ENCODE data around the gene IFT81. TPM values are rescaled to one million over a fixed set of nuclear protein-coding genes. Genes with fewer than 3 reads are reported as not detected.

Gene IFT81
- total RNA-seq, 2 donors from 2014 or later: 15.0 to 19.2 TPM

DNA sequence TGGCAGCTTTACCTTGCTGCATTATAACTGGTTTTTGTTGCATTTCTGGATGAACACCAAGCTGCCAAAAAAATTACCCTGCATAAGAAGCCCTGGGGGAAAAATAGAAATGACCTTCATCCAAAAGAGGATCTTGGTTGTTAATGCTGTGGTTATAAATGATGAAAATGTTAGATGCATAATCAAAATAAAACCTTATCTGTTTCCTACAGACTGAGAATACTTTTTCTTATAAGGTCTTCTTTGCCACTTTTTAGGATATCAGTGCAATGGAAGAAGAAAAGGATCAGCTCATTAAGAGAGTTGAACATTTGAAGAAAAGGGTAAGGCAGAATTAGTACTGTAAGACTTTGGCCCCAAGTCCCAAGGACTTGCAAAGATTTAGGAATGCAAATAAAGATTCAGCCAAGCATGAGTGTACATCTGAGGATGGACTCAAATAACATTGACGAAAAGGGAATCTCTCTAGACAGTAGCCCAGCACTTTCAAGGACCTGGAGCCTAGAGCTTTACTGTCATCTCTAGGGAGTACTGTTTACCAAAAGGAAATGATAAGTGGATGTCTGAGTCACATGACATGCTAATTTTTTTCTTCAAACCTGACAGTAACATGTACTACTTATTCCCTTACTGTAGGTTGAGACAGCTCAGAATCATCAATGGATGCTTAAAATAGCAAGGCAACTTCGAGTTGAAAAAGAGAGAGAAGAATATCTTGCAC, 10.7 kb downstream of the IFT81 start:
- no peak for DNase-seq (ENCODE audit: low spot score)
- intact Hi-C loops (cut with DNase I): loop anchor here in 1 of 2 donors (10.0 kb wide), 1 partner anchor 200 kb away; no protein-coding TSS in a partner anchor

DNA sequence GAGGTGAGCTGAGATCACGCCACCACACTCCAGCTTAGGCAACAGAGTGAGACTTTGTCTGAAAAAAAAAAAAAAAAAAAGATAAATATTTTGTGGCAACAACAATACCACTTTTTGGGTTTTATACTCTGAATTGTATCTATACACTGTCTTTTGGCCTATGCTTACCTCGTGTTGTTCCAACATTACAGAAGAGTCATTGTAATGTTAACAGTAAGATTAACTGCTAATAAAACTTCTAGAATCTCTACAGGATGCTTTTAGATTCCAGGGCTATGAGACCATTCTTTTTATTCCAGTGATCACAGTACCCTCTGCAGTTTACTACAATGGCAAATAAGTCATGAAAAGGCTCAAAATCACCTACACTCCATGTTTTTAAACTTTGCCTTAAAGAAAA, 11.6 kb downstream of the IFT81 start:
- no peak for DNase-seq (ENCODE audit: low spot score)
- intact Hi-C loops (cut with DNase I): loop anchor here in 1 of 2 donors (10.0 kb wide), 1 partner anchor 199 kb away; no protein-coding TSS in a partner anchor

DNA sequence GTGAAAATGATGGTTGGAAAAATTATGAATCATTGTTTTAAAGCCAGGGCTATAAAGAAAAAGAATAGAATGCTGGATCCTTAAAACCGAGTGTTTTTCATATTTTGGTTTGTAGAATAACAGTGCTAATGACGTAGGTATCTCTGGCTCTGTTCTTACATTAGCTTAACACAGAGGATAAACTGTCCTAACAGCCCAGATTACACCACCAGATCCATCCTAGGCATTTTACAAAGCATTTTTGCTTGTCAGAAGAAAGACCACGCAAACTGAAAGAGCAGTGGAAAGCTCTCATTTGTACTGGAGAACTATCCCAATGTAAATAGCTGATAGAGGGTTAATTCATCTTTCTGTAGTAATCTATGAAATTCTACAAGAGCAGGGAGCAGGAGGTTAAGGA, 13.6 kb downstream of the IFT81 start:
- intact Hi-C loops (cut with DNase I): loop anchor here in 1 of 2 donors (10.0 kb wide), 1 partner anchor 197 kb away; no protein-coding TSS in a partner anchor
- DNase-seq (ENCODE audit: low spot score): no peak

DNA sequence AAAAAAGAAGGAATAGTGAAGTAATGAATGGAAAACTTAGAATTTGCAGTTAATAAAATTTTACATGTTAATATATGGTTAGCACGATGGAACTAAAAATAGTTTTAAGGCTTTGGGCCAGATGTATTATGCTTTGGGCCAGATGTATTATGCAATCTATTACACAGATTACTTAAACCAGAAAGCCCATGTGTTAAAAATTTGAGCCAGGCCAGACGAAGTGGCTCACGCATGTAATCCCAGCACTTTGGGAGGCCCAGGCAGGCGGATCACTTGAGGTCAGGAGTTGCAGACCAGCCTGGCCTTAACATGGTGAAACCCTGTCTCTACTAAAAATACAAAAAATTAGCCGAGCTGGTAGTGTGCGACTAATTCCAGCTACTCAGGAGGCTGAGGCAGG, 17.2 kb downstream of the IFT81 start:
- DNase-seq (ENCODE audit: low spot score): peak; percentile 84
- intact Hi-C loops (cut with DNase I): no loop called here

DNA sequence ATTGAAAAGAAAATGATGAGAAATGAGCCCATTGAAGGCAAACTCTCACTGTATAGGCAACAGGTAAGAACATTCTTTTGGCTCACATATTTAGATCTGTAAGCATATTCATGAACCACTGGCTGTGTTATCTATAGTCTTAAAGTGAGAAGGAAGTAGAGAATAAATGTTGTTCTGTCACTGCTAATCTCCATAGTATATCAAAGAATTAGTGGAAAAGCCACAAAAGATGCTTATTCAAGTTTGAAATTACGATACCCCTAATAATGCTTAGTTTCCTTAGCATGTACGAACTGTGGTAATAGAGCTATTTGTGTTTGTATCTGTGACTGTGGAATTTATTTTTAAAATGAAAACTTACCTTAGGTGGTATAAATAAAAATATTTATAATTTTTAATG, 22.8 kb downstream of the IFT81 start:
- no peak for DNase-seq (ENCODE audit: low spot score)
- intact Hi-C loops (cut with DNase I): no loop called here

DNA sequence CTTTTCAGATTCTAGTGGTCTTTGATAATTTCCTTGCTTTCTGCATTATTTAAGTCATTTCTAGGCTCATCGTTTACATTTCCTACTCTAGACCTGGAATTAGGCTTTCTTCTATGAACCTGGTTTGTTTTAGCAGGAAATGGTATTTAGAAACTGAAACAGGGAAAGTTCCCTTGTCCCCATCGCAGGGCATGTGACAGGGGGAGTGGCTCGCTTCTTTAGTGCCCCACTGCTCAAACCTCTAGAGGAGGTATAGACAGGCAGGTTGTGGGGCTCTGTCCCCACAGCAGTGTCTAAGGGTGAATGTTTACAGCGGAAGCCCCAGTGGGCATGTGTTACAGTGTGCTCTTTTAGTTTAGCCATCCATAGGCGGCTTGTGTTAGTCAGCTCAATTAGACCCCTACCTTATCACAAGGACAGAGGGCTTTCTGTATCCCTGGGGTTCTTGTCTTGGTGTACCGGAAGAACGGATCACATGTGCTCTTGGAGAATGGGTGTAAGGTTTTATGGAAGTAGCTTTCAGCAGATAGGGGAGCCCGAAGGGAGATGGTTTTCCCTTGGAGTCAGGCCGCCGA, 25.0 kb downstream of the IFT81 start:
- DNase-seq (ENCODE audit: low spot score): no peak
- intact Hi-C loops (cut with DNase I): no loop called here

DNA sequence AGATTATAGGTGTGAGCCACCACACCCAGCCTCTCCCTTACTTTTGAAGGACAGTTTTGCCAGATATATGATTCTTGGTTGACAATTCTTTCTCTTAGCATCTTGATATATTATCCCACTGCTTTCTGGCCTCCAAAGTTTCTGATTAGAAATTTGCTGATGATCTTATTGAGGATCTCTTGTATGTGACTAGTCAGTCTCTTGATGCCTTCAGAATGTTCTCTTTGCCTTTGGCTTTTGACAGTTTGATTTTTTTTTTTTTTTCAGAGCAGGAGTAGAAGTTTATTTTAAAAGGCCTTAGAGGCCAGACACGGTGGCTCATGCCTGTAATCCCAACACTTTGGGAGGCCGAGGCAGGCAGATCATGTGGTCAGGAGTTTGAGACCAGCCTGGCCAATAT, 32.6 kb downstream of the IFT81 start:
- no peak for DNase-seq (ENCODE audit: low spot score)
- intact Hi-C loops (cut with DNase I): no loop called here

DNA sequence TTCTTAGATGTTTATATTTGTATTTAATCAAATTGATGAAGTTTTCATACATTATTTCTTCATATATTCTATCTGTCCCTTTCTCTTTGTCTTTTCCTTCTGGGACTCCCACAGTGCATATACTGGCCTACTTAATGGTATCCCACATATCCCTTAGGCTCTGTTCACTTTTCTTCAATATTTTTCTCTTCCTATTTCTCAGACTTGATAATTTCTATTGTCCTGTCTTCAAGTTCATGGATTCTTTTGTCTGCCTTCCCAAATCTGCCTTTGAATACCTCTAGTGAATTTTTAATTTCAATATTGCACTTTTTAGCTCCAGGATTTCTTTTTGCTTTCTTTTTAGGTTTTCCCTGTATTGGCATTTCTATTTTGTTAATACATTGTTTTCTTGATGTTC, 33.4 kb downstream of the IFT81 start:
- DNase-seq (ENCODE audit: low spot score): no peak
- intact Hi-C loops (cut with DNase I): no loop called here

DNA sequence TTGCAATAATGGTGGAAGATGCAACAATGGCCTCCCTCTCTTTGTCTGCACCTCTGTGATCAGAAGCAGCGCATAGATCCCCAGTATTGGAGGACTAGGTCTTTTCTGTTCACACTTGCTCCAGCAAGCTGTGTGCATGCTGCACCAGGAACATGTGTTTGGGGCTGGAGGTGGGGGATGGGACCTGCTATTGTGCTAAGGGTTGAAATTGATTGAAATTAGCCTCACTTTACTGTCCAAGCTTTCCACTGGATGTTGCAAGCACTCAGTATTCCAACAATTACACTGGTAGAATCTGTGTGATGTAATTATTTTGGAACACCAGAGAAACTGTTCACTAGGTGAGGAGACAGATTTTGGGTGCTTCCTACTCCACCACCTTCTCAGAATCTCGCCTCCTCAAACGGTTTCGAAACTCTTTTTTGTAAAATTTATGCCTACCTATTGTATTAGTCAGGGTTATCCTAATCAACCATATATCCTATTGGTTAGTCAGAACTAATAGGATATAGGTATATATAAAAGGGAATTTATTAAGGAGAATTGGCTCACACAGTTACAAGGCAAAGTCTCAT, 35.6 kb downstream of the IFT81 start:
- intact Hi-C loops (cut with DNase I): no loop called here
- no peak for DNase-seq (ENCODE audit: low spot score)

DNA sequence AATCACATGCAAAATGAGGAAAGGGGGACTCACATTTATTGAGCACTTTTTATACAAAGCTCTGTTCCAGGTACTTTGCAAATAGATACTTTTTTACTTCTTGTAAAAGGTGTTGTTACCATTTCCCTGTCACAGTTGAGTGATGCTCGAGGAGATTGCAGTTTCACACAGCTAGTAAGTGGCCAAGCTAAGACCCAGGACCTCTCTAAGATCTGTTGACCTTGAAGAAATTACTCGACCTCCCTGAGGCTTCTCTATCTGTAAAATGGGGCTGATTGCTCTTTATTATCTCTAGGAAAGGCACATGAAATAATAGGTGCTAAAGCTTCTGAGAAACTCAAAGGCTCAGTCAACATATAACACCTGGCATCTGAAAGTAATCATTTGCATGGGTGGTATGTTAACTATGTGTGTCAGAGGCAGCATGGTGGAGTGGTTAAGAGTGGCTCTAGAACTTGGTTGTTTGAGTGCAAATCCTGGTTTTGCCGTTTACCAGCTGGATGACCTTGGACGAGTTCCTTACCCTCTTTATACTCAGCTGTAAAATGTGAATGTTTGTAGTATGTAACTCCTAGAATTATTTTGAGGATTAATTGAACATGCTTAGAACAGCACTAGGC, 41.5 kb downstream of the IFT81 start:
- no peak for DNase-seq (ENCODE audit: low spot score)
- intact Hi-C loops (cut with DNase I): no loop called here

DNA sequence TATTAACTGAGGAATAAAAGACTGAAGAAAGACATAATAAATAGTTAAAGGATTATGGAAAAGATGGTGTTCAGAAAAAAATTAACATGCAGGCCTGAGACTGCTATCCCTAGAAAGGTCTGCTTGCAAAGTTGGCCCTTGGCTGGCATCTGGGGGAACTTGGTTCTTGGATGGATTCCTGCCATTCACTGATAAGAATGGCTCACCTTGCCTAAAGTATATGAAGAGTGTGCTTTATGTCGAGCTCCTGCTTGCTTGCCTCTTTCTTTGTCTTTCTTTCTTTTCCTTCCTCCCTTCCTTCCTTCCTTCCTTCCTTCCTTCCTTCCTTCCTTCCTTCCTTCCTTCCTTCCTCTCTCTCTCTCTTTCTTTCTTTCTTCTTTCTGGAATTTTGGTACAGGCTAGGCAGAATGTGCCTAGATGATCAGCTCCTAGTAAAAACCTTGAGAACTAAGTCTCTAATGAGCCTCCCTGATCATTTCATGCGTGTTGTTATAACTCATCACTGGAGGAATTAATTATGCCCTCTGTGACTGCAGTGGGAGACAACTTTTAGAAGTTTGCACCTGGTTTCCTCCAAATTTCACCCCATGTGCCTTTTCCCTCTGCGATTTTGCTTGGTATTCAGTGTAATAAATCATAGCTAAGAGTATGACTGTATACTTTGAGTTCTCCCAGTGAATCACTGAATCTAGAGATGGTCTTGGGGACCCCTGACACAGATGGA, 44.7 kb downstream of the IFT81 start:
- intact Hi-C loops (cut with DNase I): no loop called here
- DNase-seq (ENCODE audit: low spot score): no peak

DNA sequence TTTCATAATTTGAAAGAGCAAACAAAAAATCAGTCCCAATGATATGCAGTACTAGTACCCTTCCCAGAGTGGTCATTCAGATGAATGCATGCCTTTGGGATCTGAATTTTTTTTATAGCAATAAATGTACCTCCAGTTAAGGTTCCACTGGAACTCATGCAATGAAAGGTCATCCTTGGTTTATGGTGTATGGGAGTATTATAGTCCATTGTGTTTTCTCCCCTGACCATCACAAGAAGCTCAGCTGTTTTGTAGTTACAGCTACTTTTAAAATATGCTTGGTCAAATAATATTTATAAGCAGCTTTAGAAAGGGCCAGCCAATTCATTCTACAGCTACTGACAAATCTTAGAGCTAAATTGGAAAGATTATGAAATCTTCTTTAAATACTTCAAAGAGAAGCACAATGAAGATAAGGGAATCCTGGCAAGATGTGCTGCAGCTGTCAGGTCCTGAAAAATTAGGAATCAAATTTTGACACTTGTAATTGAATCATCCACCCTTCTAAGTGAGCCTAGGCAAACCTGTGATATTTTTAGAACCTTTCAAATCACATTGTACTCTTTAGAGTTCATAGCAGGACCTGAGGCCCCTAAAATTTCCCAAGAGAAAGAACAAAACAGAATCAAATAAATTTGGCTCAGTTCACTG, 46.5 kb downstream of the IFT81 start:
- intact Hi-C loops (cut with DNase I): no loop called here
- DNase-seq (ENCODE audit: low spot score): no peak

DNA sequence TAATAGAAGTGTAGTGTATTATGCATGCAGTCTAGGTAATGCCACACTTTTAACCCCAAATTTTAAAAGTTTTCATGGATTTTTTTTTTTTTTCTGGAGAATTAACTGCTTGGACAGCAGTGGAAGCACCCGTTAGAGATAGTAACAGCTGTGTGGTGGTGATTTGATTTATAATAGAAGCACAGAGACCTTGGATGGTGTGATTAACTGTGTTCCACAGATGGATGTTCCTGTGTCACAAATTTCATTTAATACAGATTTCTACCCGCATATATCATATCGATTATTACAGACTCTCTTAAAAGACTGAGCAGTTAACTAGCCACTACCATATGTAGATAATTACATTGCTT, 47.0 kb downstream of the IFT81 start:
- DNase-seq (ENCODE audit: low spot score): no peak
- intact Hi-C loops (cut with DNase I): no loop called here

DNA sequence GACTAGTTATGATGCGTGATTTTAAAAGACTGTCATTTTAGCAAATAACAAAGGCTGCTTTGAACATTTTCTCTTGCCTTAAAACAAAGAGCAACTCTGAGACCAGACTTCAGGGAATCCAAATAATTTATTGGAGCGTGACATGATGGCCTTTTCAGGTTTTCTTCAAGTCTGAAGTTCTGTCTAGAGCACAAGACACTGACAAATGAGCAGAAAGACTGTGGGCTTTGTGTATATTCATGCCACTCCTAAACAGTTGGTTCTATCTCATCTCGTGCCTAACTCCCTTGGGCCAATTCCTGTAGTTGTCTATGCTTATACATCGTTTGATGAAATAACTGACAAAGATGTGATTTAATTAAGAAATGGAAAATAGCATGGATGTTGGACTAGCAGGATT, 47.5 kb downstream of the IFT81 start:
- no peak for DNase-seq (ENCODE audit: low spot score)
- intact Hi-C loops (cut with DNase I): no loop called here

DNA sequence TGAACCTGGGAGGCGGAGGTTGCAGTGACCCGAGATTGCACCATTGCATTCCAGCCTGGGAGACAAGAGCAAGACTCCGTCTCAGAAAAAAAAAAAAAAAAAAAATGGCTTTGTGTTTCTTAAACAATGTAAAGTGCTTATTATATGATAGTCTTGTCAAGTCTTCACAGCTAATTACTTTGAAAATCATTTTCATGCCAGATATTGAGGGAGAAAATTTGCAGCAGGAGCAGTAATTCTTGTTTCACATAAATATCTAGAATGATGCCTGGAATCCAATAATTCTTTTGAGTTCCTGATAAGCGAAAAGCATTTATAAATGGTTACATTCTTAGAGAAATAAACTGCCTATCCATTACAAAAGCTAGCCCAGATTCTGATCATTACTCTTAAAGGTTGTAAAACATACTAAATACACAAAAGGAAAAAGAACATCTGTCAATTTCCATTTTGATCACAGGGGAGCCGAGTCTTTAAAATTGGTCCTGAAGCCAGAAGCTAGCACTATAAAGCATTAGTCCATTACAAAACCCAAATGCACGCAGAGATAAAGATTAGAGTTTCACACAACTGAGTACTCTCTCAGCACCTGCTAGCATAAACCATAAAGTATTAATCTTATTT, 50.3 kb downstream of the IFT81 start:
- DNase-seq (ENCODE audit: low spot score): no peak
- intact Hi-C loops (cut with DNase I): no loop called here

DNA sequence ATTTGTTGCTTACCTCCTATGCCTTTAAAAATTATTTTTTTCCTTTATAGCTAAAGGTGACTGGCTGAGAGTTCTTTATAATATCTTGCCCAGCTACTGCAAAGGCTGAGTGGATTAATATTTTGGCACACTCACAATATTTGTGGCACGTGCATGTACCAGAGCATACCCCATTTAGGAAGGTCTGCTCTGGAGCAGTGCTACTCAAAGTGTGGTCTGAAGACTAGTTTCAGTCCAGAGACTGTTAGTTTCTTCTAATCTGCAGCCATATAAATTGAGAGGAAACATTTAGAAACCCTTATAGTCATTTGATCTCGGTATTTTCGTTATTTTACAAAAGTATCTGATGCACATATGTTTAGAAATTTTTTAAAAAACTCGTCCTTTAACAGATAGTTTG, 51.0 kb downstream of the IFT81 start:
- intact Hi-C loops (cut with DNase I): no loop called here
- DNase-seq (ENCODE audit: low spot score): no peak

DNA sequence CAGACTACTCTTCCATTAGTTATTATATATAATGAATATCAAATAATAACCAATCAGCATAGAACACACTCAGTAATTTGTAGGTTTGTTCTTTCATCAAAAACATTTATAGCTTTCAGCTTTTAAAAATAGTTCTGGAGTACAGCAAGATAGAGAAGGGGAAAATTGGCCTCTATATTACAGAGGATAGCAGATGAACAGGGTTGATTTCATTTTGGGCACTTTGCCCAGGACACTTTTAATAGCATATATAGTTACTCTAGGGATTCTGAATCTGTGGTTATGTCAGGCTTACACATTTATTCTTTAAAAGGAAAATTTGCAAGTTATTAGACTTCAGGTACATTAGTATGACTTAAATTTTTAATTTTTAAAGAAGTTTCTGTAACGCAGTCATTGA, 52.6 kb downstream of the IFT81 start:
- intact Hi-C loops (cut with DNase I): no loop called here
- no peak for DNase-seq (ENCODE audit: low spot score)

DNA sequence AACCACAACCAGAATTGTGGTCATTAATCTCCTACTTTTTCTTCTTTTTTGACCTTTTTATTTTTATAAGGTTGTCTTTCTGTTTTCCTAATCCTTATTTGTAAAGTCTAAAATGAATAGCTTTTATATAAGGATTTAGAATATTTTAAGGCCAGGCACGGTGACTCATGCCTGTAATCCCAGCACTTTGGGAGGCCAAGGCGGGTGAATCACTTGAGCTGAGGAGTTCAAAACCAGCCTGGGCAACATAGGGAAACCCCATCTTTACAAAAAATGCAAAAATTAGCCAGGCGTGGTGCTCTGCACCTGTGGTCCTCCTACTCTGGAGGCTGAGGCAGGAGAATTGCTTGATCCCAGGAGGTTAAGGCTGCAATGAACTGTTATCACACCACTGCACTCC, 55.1 kb downstream of the IFT81 start:
- DNase-seq (ENCODE audit: low spot score): no peak
- intact Hi-C loops (cut with DNase I): no loop called here

DNA sequence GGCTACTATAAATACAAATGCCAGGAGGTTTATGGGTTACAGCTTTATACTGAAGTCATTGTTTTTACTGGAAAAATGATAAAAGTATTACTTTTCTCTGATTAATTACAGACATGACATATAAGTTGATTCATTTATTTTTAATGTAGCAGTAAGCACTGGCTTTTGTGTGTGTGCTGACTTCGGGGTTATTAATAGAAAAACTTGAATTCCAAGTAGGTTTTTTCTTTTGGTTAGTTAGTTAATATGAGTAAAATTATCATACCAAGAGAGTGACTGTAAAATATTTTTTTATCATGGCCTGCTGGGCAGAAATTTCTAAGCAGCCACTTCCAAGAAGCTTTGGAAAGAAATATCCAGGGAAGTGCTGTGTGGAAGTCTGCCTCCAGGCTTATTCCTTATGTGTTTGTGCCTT, 56.4 kb downstream of the IFT81 start:
- intact Hi-C loops (cut with DNase I): loop anchor here in 1 of 2 donors (5.0 kb wide), 1 partner anchor 202 kb away; no protein-coding TSS in a partner anchor
- DNase-seq (ENCODE audit: low spot score): no peak
